GM23338 (cell line): ENCODE measurements around the gene CTNNA1. TPM values are rescaled to one million over a fixed set of nuclear protein-coding genes. Genes with fewer than 3 reads are reported as not detected.
A peak's percentile ranks its signal among the peaks of the same experiment; 100 is the strongest.

Source experiments
- ATAC-seq: fragments of 200-7000 bp; cut with Tn5 transposase; 3 replicates; pipeline ENCODE4 v1.9.1; 2020
- DNase-seq: peaks from one replicate; pipeline ENCODE4 v3.0.0-alpha.2; 2015; ENCODE audit warnings: low spot score
- H2AFZ ChIP-seq: fragments of 200-600 bp; sonication (generic); 2 replicates; pipeline ENCODE4 v1.8.0; 2016; ENCODE audit warnings: antibody characterized with exemption, mild to moderate bottlenecking, moderate library complexity
- H3F3A ChIP-seq: fragments of 200-600 bp; sonication (generic); replicated peaks from 2 replicates; pipeline ENCODE4 v1.8.0; 2017; ENCODE audit warnings: antibody characterized with exemption, mixed run types, low read depth
- H3K27ac ChIP-seq: fragments of 200-600 bp; sonication (generic); 2 replicates; pipeline ENCODE4 v1.6.1; 2016; ENCODE audit warnings: low read depth
- H3K27me3 ChIP-seq: fragments of 200-600 bp; sonication (generic); 2 replicates; pipeline ENCODE4 v1.8.0; 2016; ENCODE audit warnings: mild to moderate bottlenecking, mixed run types, moderate library complexity; ENCODE audit not compliant: insufficient read depth
- H3K36me3 ChIP-seq: fragments of 200-600 bp; sonication (generic); 2 replicates; pipeline ENCODE4 v1.8.0; 2016; ENCODE audit warnings: mild to moderate bottlenecking; ENCODE audit not compliant: insufficient read depth
- H3K4me1 ChIP-seq: fragments of 200-600 bp; sonication (generic); 2 replicates; pipeline ENCODE4 v1.8.0; 2016; ENCODE audit warnings: mild to moderate bottlenecking, moderate library complexity; ENCODE audit not compliant: insufficient read depth
- H3K4me2 ChIP-seq: fragments of 200-600 bp; sonication (generic); 2 replicates; pipeline ENCODE4 v1.7.1; 2017; ENCODE audit warnings: mixed run types
- H3K4me3 ChIP-seq: fragments of 200-600 bp; sonication (generic); 2 replicates; pipeline ENCODE4 v1.6.1; 2016; ENCODE audit warnings: mixed run types
- H3K79me2 ChIP-seq: fragments of 200-600 bp; sonication (generic); replicated peaks from 2 replicates; pipeline ENCODE4 v1.8.0; 2017; ENCODE audit warnings: mild to moderate bottlenecking; ENCODE audit not compliant: insufficient read depth
- H3K9me2 ChIP-seq: fragments of 200-600 bp; sonication (generic); 2 replicates; pipeline ENCODE4 v1.8.0; 2017; ENCODE audit not compliant: insufficient read depth
- H4K20me1 ChIP-seq: fragments of 200-600 bp; sonication (generic); replicated peaks from 2 replicates; pipeline ENCODE4 v1.8.0; 2017; ENCODE audit warnings: mild to moderate bottlenecking; ENCODE audit not compliant: insufficient read depth
- H3K27ac Mint-ChIP-seq: 2 replicates; pipeline ENCODE4 v1.8.0; 2020; ENCODE audit warnings: inconsistent platforms, mild to moderate bottlenecking, moderate library complexity, mixed read lengths
- H3K27me3 Mint-ChIP-seq: 3 replicates; pipeline ENCODE4 v1.8.0; 2022; ENCODE audit warnings: low read depth, mild to moderate bottlenecking, moderate library complexity, mixed read lengths, inconsistent platforms; ENCODE audit not compliant: insufficient read depth, poor library complexity
- H3K36me3 Mint-ChIP-seq: 3 replicates; pipeline ENCODE4 v1.8.0; 2021; ENCODE audit warnings: low read depth, mild to moderate bottlenecking, inconsistent platforms, moderate library complexity, mixed read lengths
- H3K4me1 Mint-ChIP-seq: 3 replicates; pipeline ENCODE4 v1.8.0; 2020; ENCODE audit warnings: mild to moderate bottlenecking, inconsistent platforms, mixed read lengths
- H3K4me3 Mint-ChIP-seq: 3 replicates; pipeline ENCODE4 v1.8.0; 2021; ENCODE audit warnings: moderate library complexity, mild to moderate bottlenecking, inconsistent platforms, mixed read lengths
- H3K9me3 Mint-ChIP-seq: 3 replicates; pipeline ENCODE4 v1.8.0; 2020; ENCODE audit warnings: moderate library complexity, mild to moderate bottlenecking, inconsistent platforms, mixed read lengths
- CREB1 ChIP-seq: fragments of 250-450 bp; sonication (Bioruptor Pico); IDR thresholded peaks from 2 replicates; pipeline ENCODE4 v1.5.0; 2020; ENCODE audit warnings: low read depth, mild to moderate bottlenecking, moderate library complexity
- CTCF ChIP-seq, 2 experiments: fragments of 200-600 bp in 1 of 2; sonication (generic) in 1 of 2; conservative IDR thresholded peaks; 2 replicates each; pipeline versions ENCODE4 v1.5.1 to v1.6.1; 2016 to 2017; ENCODE audit warnings: antibody characterized with exemption in 2 of 2, low read depth in 2 of 2, mild to moderate bottlenecking in 2 of 2, moderate library complexity in 1 of 2
- ETS1 ChIP-seq: IDR thresholded peaks from 2 replicates; pipeline ENCODE4 v1.6.1; 2016; ENCODE audit warnings: antibody characterized with exemption
- EZH2 ChIP-seq: fragments of 200-600 bp; sonication (generic); IDR thresholded peaks from one replicate; pipeline ENCODE4 v1.8.0; 2017; ENCODE audit warnings: antibody characterized with exemption, mild to moderate bottlenecking, low read depth; ENCODE audit not compliant: unreplicated experiment
- EZH2phosphoT487 ChIP-seq: fragments of 200-600 bp; sonication (generic); IDR thresholded peaks from one replicate; pipeline ENCODE4 v1.8.1; 2018; ENCODE audit warnings: antibody characterized with exemption; ENCODE audit not compliant: unreplicated experiment
- JUNB ChIP-seq: IDR thresholded peaks from one replicate; pipeline ENCODE4 v1.6.1; 2016; ENCODE audit warnings: antibody characterized with exemption; ENCODE audit not compliant: unreplicated experiment
- NANOG ChIP-seq: IDR thresholded peaks from 2 replicates; pipeline ENCODE4 v1.6.1; 2016; ENCODE audit warnings: antibody characterized with exemption, borderline replicate concordance
- POLR2AphosphoS5 ChIP-seq: IDR thresholded peaks from 2 replicates; pipeline ENCODE4 v1.6.1; 2016; ENCODE audit warnings: antibody characterized with exemption, low read depth
- REST ChIP-seq: IDR thresholded peaks from one replicate; pipeline ENCODE4 v1.6.1; 2018; ENCODE audit warnings: antibody characterized with exemption; ENCODE audit not compliant: unreplicated experiment
- STAT1 ChIP-seq: IDR thresholded peaks from one replicate; pipeline ENCODE4 v1.6.1; 2016; ENCODE audit warnings: antibody characterized with exemption; ENCODE audit not compliant: unreplicated experiment
- ZNF114 ChIP-seq: fragments of 250-450 bp; sonication (Bioruptor Pico); IDR thresholded peaks from 2 replicates; pipeline ENCODE4 v1.5.0; 2020; ENCODE audit warnings: mild to moderate bottlenecking, moderate library complexity
- ZNF331 ChIP-seq: fragments of 250-450 bp; sonication (Bioruptor Pico); IDR thresholded peaks from 2 replicates; pipeline ENCODE4 v1.5.0; 2020; ENCODE audit warnings: low read depth, mild to moderate bottlenecking, moderate library complexity
- ZNF462 ChIP-seq: fragments of 250-450 bp; sonication (Bioruptor Pico); IDR thresholded peaks from 2 replicates; pipeline ENCODE4 v1.5.0; 2020; ENCODE audit warnings: mild to moderate bottlenecking, moderate library complexity
- polyA plus RNA-seq: library from polyadenylated mRNA; unstranded; fragments of >200 nt; fragmentation: Nextera tagmentation; extraction: Ambion mirVana; gene quantifications from 2 replicates; pipeline ENCODE4 v1.2.1, GENCODE V29; 2016
- total RNA-seq: library from RNA; depleted of rRNA; stranded (reverse); fragments of >200 nt; shearing (Covaris generic); gene quantifications from 2 replicates; pipeline ENCODE4 v1.2.3, GENCODE V29; 2014

The CTNNA1 gene
- total and polyA plus RNA-seq, 2 experiments from 2014 or later = 111 to 348 TPM

GRCh38 chr5:138783976-138784375 is 30.8 kb downstream of the CTNNA1 start:
- peaks cover 5% of the 10 kb centered on the region for H3K4me1 Mint-ChIP-seq
- H3K36me3 ChIP-seq = peaks cover 11% of the 10 kb centered on the region; the same call in 1 of the 2 replicates
- DNase-seq (no peak), ATAC-seq (no peak)
- peaks cover 30% of the 10 kb centered on the region for H4K20me1 ChIP-seq
- no peaks in the 10 kb centered on the region for H3K27me3 ChIP-seq
- H3K9me2 ChIP-seq = no peaks in the 10 kb centered on the region
- H3K4me1 ChIP-seq = no peaks in the 10 kb centered on the region
- H3K79me2 ChIP-seq = peaks cover 88% of the 10 kb centered on the region
- H3K4me2 ChIP-seq = no peak overlapping the region
- H3K9me3 Mint-ChIP-seq = no peaks in the 10 kb centered on the region
- no peak overlapping the region for H3K4me3 Mint-ChIP-seq
- peaks cover 62% of the 10 kb centered on the region for H3K36me3 Mint-ChIP-seq
- no peak overlapping the region for H3K4me3 ChIP-seq
- H3K27ac Mint-ChIP-seq = no peak overlapping the region
- no peaks in the 10 kb centered on the region for H3K27me3 Mint-ChIP-seq
- no peaks in the 10 kb centered on the region for H3F3A ChIP-seq
- H3K27ac ChIP-seq = peak overlapping the region; percentile 53; the same call in 1 of the 2 replicates
- TF ChIP-seq CREB1 = no peak
- TF ChIP-seq ZNF462 (CRISPR knock-in tag) = no peak
- TF ChIP-seq ZNF114 = no peak
- no peak for TF ChIP-seq REST
- TF ChIP-seq CTCF (conservative IDR thresholded peaks at IDR 0.05; ENCODE audit: low read depth in 2 of 2) = no peak
- no peak for TF ChIP-seq POLR2AphosphoS5
- no peak for TF ChIP-seq JUNB
- no peak for TF ChIP-seq STAT1
- TF ChIP-seq NANOG = no peak
- TF ChIP-seq ZNF331 (CRISPR knock-in tag) = no peak
- no peak for TF ChIP-seq EZH2
- no peak for TF ChIP-seq ETS1
- no peak for TF ChIP-seq EZH2phosphoT487
- no peak overlapping the region for H2AFZ ChIP-seq
